IPS-18c (cell line): ENCODE results near the gene SEPHS1.
"Not testable (repeated sequence)": the region's sequence is repeated elsewhere in the genome, so short reads cannot be mapped to it uniquely, and the experiment has no call there.

ENCODE experiments used
- H3K4me3 ChIP-seq: 2 replicates; pipeline ENCODE4 v1.7.0; 2013; ENCODE audit warnings: low read depth, mild to moderate bottlenecking, low read length, moderate library complexity; ENCODE audit not compliant: insufficient read depth
- H3K9me3 ChIP-seq: one replicate; pipeline ENCODE4 v1.6.1; 2013; ENCODE audit warnings: mild to moderate bottlenecking, low read length, moderate library complexity; ENCODE audit not compliant: control insufficient read depth, insufficient read depth

Gene SEPHS1

DNA sequence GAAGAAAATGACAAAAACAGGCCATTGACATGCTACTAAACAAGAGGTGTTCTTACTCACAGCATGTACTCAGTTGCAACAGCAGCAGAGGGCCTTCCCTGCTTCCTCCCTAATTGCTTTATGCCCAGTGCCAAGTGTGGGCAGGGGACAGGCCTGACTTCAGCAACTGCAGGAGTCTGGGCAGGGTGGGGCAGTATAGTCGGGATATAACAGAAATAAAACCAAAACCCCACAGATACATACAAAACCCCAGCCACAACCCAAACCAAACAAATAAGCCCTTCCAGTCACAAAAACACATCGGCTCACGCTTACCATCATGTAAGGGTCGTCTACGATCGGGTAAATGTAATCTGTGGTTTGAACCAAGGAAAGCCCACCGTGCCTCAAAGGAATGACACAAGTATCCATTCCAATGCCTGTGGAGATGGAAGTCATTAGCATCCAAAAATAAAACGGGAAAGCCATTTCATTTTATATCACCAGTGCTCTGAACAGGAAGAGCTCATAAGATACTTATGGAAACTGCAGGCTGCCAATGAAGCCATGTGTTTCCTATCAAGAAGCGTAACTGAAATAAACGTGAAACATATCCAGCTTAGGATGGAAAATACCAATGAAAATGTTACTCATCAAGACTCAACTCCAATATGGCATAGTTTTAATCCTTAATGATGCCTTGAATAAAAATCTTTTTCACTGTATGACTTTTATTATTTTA is 9.5 kb downstream of the SEPHS1 start:
- H3K4me3 ChIP-seq = no peak overlapping the region
- H3K9me3 ChIP-seq = no peaks in the 10 kb centered on the region

DNA sequence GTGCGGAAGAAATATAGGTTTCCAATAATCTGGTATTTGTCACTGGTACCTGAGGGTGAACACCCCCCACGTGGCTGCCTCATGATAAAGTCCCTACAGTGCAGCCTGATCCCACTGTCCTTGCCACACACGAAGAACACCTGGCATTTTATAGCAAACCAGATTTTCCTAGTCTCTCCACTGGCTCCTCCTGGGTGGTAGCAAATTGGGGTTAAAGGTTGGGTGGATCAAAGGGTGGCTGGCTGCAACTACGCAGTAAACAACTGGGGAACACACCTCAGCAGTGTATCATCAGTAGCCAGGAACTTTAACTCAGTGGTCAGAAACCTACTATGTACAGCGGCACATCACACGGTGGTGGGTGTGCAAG is 10.3 kb downstream of the SEPHS1 start:
- no peaks in the 10 kb centered on the region for H3K9me3 ChIP-seq
- H3K4me3 ChIP-seq = no peak overlapping the region

- H3K9me3 ChIP-seq = no peaks in the 10 kb centered on the region
- no peak overlapping the region for H3K4me3 ChIP-seq
Observed at GRCh38 chr10:13337128-13337826, 10.8 kb downstream of the SEPHS1 start.

DNA sequence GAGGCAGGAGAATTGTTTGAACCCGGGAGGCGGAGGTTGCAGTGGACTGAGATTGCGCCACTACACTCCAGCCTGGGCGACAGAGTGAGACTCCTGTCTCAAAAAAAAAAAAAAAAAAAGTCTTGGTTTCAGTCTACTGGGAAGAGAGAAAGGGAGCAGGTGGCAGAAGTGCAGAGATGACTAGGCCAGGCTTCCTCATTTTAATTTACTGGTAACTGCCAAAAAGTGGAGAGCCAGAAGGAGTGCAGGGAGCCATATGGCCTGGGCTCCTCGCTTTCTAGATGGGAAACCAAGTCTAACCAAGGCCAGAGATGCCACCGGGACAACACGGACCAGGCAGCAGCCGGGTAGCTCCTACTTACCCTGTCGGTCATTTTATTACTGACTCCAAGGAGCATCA is 12.2 kb downstream of the SEPHS1 start:
- Histone ChIP-seq H3K9me3 (no peaks in the 10 kb centered on the region), H3K4me3 (no peak overlapping the region)

- H3K9me3 ChIP-seq = no peaks in the 10 kb centered on the region
Observed at GRCh38 chr10:13334556-13334955, 13.5 kb downstream of the SEPHS1 start.

GRCh38 chr10:13331646-13332045 is 16.4 kb downstream of the SEPHS1 start:
- H3K9me3 ChIP-seq = no peaks in the 10 kb centered on the region
- no peak overlapping the region for H3K4me3 ChIP-seq

More at GRCh38 chr10:13334556-13334955, 13.5 kb downstream of the SEPHS1 start:
- no peak overlapping the region for H3K4me3 ChIP-seq

DNA sequence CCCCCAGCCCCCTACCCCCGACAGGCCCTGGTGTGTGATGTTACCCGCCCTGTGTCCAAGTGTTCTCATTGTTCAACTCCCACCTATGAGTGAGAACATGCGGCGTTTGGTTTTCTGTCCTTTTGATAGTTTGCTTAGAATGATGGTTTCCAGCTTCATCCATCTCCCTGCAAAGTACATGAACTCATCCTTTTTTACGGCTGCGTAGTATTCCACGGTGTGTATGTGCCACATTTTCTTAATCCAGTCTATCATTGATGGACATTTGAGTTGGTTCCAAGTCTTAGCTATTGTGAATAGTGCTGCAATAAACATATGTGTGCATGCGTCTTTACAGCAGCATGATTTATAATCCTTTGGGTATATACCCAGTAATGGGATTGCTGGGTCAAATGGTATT is 17.1 kb downstream of the SEPHS1 start:
- H3K9me3 ChIP-seq, H3K4me3 ChIP-seq: not testable (repeated sequence)

GRCh38 chr10:13329565-13329964 is 18.5 kb downstream of the SEPHS1 start:
- Histone ChIP-seq H3K4me3 (no peak overlapping the region), H3K9me3 (no peaks in the 10 kb centered on the region)

- Histone ChIP-seq H3K4me3 (no peak overlapping the region), H3K9me3 (no peaks in the 10 kb centered on the region)
Observed at GRCh38 chr10:13328613-13329012, 19.5 kb downstream of the SEPHS1 start.

- Histone ChIP-seq H3K4me3 (no peak overlapping the region), H3K9me3 (no peaks in the 10 kb centered on the region)
Observed at GRCh38 chr10:13328126-13328525, 20.0 kb downstream of the SEPHS1 start.

DNA sequence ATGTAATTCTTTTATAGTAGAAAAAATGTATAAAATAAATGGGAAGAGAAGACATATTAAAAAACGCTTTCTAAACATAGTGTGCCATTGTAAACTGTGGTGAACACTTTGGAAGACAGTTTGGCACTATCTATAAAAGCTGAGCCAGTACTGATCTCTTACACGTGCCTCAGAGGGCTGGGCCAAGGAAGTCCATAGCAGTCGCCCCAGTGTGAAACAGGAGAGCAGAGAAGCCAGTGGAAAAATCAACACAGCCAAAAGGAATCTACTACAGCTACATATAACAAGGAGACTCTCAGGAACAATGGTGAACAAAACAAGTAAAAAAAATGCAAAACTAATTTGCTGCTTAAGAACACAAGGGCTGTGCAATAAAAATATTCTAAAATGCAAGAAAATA is 20.6 kb downstream of the SEPHS1 start:
- Histone ChIP-seq H3K9me3 (no peaks in the 10 kb centered on the region), H3K4me3 (no peak overlapping the region)

DNA sequence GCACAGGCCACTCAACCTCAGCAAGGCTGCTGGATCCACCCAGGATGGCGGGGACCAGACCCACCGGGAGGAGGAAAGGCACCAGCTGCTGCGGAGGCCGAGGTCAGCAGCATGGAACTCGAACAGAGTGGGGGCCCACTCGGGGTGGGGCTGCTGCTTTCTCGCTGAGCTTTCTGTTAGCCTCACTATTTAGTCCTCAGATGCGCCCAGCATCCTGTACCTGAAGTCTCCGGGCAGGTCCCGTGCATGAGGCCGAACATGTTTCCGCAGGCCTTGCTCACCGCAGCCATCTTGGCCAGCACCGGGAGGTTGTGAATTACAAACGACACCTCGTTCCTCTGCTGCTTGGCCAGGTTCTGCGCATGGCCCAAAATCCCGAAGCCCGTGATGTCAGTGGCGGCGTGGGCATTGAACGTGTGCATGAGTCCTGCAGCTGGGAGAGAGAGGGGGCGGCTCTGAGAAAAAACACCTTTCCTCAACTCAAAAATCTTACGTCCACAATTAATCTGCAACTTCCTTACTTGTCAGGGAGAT is 25.4 kb downstream of the SEPHS1 start:
- no peak overlapping the region for H3K4me3 ChIP-seq
- no peaks in the 10 kb centered on the region for H3K9me3 ChIP-seq

DNA sequence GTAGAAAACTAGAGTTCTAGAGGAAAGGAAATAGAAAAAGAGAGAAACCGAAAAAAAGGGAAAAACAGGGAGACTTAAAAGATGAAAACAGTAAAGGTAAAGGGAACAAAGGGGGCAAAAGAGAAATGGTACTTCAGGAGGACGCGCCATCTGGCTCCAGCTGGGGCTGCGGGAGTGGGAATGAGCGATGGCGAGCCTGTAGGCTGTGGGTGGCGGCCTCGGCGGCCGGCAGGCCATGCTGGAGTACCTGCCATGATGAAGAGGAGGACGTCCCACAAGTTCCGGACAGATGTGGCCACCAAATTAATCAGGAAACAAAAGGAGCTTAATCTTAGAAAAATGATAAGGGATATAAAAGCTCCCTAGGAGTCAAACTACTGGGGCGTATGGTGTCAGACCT is 26.5 kb downstream of the SEPHS1 start:
- H3K4me3 ChIP-seq = no peak overlapping the region

DNA sequence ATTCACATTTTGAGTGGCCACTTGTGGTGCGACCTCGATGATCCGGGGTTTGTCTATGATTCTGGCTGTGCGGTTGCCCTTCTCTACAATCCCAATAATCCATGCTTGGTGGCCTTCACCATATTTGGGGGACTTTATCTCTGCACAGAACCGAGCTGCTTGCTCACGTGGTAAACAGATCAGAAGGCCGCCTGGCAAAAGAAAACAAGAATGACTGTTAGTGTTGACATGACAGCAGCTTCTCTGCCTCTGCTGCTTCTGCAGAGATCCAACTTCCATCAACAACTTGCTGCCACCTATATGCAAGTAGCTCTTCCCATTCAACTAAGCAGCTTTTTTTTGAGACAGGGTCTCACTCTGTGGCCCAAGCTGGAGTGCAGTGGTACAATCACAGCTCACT is 28.9 kb downstream of the SEPHS1 start:
- H3K9me3 ChIP-seq = no peaks in the 10 kb centered on the region
- H3K4me3 ChIP-seq = no peak overlapping the region

More for the DNA sequence above, 26.5 kb downstream of the SEPHS1 start:
- H3K9me3 ChIP-seq = no peaks in the 10 kb centered on the region

DNA sequence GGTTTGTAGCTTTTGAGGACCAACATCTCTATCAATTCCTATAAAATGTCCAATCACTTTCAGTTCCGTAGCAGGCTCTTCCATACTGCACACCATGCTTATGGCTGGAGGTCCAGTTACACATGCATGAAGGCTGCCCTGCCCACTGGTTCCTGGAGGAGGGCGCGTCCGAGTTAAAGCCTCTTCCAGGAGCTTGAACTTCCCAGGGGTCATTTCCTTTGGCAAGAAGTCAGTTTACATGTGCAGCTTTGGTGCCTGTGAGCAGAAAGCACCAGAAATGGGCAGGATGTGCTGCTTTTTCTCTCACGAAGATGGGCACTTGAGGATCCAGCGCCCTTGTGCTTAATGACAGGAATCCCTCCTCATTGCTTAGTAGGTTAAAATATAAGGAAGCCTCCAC is 30.6 kb downstream of the SEPHS1 start:
- Histone ChIP-seq H3K4me3 (no peak overlapping the region), H3K9me3 (no peaks in the 10 kb centered on the region)

DNA sequence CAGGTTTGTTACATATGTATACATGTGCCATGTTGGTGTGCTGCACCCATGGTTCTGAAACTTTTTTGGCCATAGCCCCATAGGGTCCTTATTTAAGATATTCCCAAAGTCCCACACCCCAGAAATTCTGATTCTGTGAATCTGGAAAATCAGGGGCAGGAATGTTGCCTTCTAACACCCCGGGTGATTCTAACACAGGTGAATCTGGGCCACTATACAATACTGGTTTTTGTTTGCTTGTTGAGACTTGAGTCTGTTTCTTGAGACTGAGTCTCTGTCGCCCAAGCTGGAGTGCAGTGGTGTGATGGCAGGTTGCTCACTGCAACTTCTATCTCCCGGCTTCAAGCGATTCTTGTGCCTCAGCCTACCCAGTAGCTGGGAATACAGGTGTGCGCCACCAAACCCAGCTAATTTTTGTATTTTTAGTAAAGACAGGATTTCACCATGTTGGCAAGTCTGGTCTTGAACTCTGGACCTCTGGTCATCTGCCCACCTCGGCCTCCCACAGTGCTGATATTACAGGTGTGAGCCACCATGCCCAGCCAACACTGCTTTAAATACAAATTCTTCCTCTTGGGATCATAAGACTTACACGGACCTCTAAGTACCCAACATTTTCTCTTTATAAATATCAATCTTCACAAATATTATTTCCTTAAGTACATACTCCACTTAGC is 31.3 kb downstream of the SEPHS1 start:
- Histone ChIP-seq H3K4me3 (no peak overlapping the region), H3K9me3 (no peaks in the 10 kb centered on the region)

DNA sequence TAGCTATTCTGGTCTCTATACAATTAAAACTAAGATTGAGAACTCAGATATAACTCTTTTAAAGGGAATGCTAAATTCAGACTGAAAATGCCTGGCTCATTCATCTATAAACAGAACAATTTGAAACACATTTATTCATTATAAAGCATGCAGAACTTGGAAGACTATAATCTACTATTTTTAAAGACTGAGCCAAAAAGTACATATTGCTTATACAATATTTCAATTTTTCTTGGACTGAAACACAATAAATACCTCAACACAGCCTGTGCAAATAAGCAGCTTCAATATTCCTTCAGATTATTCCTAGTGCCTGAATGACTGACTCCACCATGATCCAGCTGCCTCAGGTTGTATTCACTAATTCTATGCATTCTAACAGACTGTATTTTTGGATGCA is 32.7 kb downstream of the SEPHS1 start:
- Histone ChIP-seq H3K9me3 (no peaks in the 10 kb centered on the region), H3K4me3 (no peak overlapping the region)

DNA sequence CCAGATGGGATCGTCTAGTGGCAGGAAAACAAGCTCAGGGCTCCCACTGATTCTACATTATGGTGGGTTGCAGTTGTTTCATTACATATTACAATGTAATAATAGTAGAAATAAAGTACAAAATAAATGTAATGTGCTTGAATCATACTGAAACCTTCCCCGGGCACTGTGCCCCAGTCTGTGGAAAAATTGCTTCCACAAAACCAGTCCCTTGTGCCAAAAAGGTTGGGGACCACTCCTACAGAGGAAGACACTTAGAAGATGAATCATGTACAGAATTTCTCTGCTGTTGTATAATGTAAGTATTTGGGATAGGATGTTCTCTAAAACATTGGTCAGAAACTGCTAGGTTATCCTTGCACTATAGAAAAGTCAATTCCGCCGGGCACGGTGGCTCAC is 36.9 kb downstream of the SEPHS1 start:
- Histone ChIP-seq H3K4me3 (no peak overlapping the region), H3K9me3 (no peaks in the 10 kb centered on the region)
